HFFc6 (cell line): ENCODE results near the gene SVOP. TPM values are rescaled to one million over a fixed set of nuclear protein-coding genes. Genes with fewer than 3 reads are reported as not detected.

Source experiments
- DNase-seq: peaks from one replicate; pipeline ENCODE4 v3.0.0-alpha.2; 2018
- H3K27ac Mint-ChIP-seq: 2 replicates; pipeline ENCODE4 v1.8.0; 2020; ENCODE audit warnings: mild to moderate bottlenecking, mixed read lengths
- H3K27me3 Mint-ChIP-seq: 2 replicates; pipeline ENCODE4 v1.8.0; 2021; ENCODE audit warnings: mild to moderate bottlenecking, moderate library complexity, mixed read lengths; ENCODE audit not compliant: insufficient read depth
- H3K36me3 Mint-ChIP-seq: 2 replicates; pipeline ENCODE4 v1.8.0; 2021; ENCODE audit warnings: low read depth, mixed read lengths
- H3K4me1 Mint-ChIP-seq: 2 replicates; pipeline ENCODE4 v1.8.0; 2020; ENCODE audit warnings: low read depth, mixed read lengths
- H3K4me3 Mint-ChIP-seq: 2 replicates; pipeline ENCODE4 v1.8.0; 2020; ENCODE audit warnings: mild to moderate bottlenecking, moderate library complexity, mixed read lengths
- H3K9me3 Mint-ChIP-seq: 2 replicates; pipeline ENCODE4 v1.8.0; 2020; ENCODE audit warnings: mild to moderate bottlenecking, mixed read lengths
- CTCF ChIP-seq: fragments of 200-600 bp; sonication (generic); IDR thresholded peaks from 2 replicates; pipeline ENCODE4 v1.5.0; 2021; ENCODE audit warnings: antibody characterized with exemption, mild to moderate bottlenecking
- total RNA-seq, 6 experiments: library from RNA; stranded (reverse); fragmentation: NEBNext Ultra II Directional; extraction: Animal tissue kit (Norgen Biotek cat#: 25700); gene quantifications; 2 replicates in 1 of 6; 3 replicates in 5 of 6; pipeline ENCODE4 v1.2.3, GENCODE V29; 2021

Gene SVOP
- total RNA-seq, 6 experiments from 2014 or later: not detected

GRCh38 chr12:109018296-109018695 is 2.6 kb downstream of the SVOP start:
- H3K27me3 Mint-ChIP-seq: peaks cover 7% of the 10 kb centered on the region
- no peaks in the 10 kb centered on the region for H3K36me3 Mint-ChIP-seq
- no peak for TF ChIP-seq CTCF
- H3K27ac Mint-ChIP-seq: no peak overlapping the region
- no peak overlapping the region for H3K4me3 Mint-ChIP-seq
- no peaks in the 10 kb centered on the region for H3K9me3 Mint-ChIP-seq
- no peaks in the 10 kb centered on the region for H3K4me1 Mint-ChIP-seq
- no peak for DNase-seq

- Mint-ChIP-seq H3K9me3 (no peaks in the 10 kb centered on the region), H3K27ac (no peak overlapping the region), H3K27me3 (peaks cover 5% of the 10 kb centered on the region)
Measured at GRCh38 chr12:109016978-109017377, 3.9 kb downstream of the SVOP start.

GRCh38 chr12:109016016-109016415 is 4.9 kb downstream of the SVOP start:
- Mint-ChIP-seq H3K27ac (no peak overlapping the region), H3K9me3 (no peaks in the 10 kb centered on the region), H3K4me1 (no peaks in the 10 kb centered on the region), H3K36me3 (no peaks in the 10 kb centered on the region), H3K27me3 (peaks cover 4% of the 10 kb centered on the region), H3K4me3 (no peak overlapping the region)
- TF ChIP-seq CTCF: no peak
- no peak for DNase-seq

More at GRCh38 chr12:109016978-109017377, 3.9 kb downstream of the SVOP start:
- Mint-ChIP-seq H3K4me3 (no peak overlapping the region), H3K36me3 (no peaks in the 10 kb centered on the region), H3K4me1 (no peaks in the 10 kb centered on the region)
- TF ChIP-seq CTCF: no peak
- no peak for DNase-seq

GRCh38 chr12:109014984-109015765 is 5.7 kb downstream of the SVOP start:
- no peaks in the 10 kb centered on the region for H3K9me3 Mint-ChIP-seq
- no peaks in the 10 kb centered on the region for H3K4me1 Mint-ChIP-seq
- no peak overlapping the region for H3K4me3 Mint-ChIP-seq
- no peaks in the 10 kb centered on the region for H3K36me3 Mint-ChIP-seq
- H3K27me3 Mint-ChIP-seq: peaks cover 4% of the 10 kb centered on the region
- no peak for DNase-seq
- no peak overlapping the region for H3K27ac Mint-ChIP-seq
- no peak for TF ChIP-seq CTCF

GRCh38 chr12:109010259-109010658 is 10.6 kb downstream of the SVOP start:
- Mint-ChIP-seq H3K4me1 (no peaks in the 10 kb centered on the region), H3K4me3 (no peak overlapping the region), H3K36me3 (no peaks in the 10 kb centered on the region), H3K27me3 (peaks cover 9% of the 10 kb centered on the region), H3K9me3 (no peaks in the 10 kb centered on the region), H3K27ac (no peak overlapping the region)
- DNase-seq: no peak
- no peak for TF ChIP-seq CTCF
